Iris pigment epithelial cell (primary cell): ENCODE measurements around the gene OTULINL.
"Not testable (repeated sequence)": the region's sequence is repeated elsewhere in the genome, so short reads cannot be mapped to it uniquely, and the experiment has no call there.

ENCODE experiments used
- DNase-seq: peaks from one replicate; pipeline ENCODE4 v3.0.0-alpha.2; 2011; ENCODE audit warnings: low read depth

Gene OTULINL

GRCh38 chr5:14581106-14581890 lies at the start of gene OTULINL:
Gene OTULINL, plus strand, starts transcription at chr5:14581792. Its CDS starts 103 bp downstream, at chr5:14581895.
- peak; percentile 61 for DNase-seq

DNA sequence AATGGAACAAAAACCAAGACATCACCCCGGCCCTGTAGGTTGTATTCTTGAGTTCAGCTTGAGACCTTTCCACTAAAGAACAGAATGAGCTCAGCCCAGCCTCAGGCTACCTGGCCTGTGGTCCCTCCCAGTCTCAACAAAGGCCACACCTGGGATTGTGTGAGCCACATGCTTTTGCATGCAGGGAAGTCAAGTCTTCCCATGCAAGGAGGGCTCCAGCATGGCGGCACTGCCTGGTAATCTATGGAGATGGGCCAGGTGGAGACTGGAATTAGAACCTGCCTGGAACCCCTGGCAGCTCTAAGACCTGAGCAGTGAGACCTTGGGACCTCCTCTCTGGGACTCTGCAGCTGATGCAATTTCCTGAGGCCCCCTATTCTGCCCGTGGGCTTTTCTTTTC lies 49.4 kb upstream of the OTULINL start:
- no peak for DNase-seq

- peak; percentile 5 for DNase-seq
Observed at GRCh38 chr5:14534773-14535172, 46.8 kb upstream of the OTULINL start.

DNA sequence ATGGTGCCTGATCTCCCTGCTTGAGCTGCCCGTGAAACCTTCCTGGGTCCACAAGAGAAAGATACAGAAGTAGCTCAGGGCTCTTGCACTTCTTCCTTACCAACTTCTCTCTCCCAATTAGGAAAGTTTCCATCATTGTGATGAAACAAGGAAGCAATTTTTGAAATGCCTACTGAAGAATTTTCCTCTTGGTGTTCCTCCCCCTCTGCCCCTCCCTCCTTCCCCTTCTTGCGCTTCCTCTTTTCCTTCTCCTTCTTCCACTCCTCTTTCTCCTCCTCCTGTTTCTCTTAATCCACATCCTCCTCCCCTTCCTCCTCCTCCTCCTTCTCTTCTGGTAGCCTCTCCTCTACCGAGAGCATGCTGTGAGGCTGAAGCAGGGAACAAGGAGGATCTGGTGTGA lies 36.3 kb upstream of the OTULINL start:
- no peak for DNase-seq

DNA sequence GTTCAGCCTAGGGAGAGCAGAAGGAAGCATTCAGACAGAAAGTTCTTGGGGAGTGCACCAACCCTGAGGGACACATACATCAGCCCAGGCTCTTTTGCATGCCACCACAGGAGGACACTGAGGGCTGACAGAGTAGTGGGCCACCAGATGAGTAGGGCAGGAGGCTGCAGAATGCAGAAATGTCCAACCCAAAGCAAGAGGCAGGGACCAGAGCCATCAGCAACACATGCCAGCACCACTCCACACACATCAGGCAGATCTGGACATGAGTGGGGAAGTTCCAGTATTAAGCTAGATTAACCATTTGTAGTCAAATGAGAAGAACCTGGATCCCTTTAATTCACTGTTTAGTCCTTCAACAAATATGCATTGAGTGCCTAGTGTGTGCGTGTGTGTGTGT lies 35.7 kb upstream of the OTULINL start:
- no peak for DNase-seq

DNA sequence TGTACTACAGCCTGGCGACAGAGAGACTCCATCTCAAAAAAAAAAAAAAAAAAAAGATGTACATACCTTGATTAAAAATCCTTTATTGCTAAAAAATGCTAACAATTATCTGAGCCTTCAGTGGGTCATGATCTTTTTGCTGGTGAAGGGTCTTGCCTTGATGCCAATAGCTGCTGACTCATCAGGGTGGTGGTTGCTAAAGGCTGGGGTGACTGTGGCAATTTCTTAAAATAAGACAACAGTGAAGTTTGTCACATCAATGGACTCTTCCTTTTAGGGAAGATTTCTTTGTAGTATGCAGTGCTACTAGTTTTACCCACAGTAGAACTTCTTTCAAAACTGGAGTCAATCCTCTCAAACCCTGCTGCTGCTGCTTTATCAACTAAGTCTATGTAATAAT lies 33.9 kb upstream of the OTULINL start:
- no peak for DNase-seq

DNA sequence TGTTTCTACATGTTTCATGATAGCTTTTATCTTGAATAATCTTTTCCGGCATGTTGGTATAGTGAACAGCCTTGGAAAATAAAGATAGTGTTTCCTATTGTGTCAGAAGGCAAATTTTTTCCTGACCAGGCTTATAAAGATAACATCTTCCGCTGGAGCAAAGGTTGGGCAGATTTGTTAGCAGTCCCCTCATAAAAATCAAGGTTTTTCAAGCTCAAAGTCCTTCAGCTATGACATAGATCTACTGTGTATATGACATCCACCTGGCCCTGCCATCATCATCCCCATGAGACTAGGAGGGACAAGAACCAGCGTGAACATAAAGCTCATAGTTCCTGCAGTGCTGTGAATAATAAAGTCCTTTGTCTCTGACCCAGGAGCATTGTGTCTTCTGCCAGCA lies 30.4 kb upstream of the OTULINL start:
- no peak for DNase-seq

DNA sequence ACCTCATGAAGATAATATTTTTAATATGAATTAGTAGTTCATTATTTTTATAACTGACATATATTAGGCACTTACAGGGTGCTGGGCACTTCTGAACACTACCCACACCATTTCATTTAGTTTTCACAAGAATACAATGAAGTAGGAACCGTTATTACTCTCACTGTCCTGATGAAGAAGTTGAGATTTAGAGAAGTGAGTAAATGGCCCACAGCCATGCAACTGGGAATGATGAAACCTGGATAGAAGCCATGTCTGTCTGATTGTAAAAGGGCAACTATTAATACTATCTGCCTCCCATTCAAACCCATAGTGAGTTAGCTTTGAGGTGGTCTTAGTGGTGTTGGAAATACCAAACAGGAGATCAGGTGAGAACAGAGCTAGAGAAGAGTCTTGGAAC lies 29.6 kb upstream of the OTULINL start:
- peak; percentile 23 for DNase-seq

GRCh38 chr5:14554288-14554687 lies 27.3 kb upstream of the OTULINL start:
- DNase-seq, result not testable (repeated sequence)

DNA sequence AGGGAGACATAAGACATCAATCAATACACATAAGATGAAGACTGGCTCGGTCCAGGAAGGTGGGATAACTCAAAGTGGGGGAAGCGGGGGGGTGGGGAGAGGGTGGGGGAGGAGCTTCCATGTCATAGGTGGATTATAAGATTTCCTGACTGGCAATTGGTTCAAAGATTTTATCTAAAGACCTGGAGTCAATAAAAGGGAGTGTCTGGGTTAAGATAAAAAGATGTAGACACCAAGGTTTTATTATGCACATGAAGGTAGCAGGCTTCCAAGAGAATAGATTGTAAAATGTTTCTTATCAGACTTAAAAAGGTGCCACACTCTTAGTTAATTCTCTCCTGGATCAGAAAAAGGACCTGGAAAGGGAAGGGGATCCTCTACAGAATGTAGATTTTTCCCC lies 25.6 kb upstream of the OTULINL start:
- DNase-seq, result no peak

- no peak for DNase-seq
Observed at GRCh38 chr5:14557203-14557770, 24.3 kb upstream of the OTULINL start.

- peak; percentile 42 for DNase-seq
Observed at GRCh38 chr5:14557791-14558415, 23.7 kb upstream of the OTULINL start.

- no peak for DNase-seq
Observed at GRCh38 chr5:14560091-14560595, 21.4 kb upstream of the OTULINL start.

- no peak for DNase-seq
Observed at GRCh38 chr5:14561741-14562140, 19.9 kb upstream of the OTULINL start.

GRCh38 chr5:14568333-14568732 lies 13.3 kb upstream of the OTULINL start:
- DNase-seq, result no peak

DNA sequence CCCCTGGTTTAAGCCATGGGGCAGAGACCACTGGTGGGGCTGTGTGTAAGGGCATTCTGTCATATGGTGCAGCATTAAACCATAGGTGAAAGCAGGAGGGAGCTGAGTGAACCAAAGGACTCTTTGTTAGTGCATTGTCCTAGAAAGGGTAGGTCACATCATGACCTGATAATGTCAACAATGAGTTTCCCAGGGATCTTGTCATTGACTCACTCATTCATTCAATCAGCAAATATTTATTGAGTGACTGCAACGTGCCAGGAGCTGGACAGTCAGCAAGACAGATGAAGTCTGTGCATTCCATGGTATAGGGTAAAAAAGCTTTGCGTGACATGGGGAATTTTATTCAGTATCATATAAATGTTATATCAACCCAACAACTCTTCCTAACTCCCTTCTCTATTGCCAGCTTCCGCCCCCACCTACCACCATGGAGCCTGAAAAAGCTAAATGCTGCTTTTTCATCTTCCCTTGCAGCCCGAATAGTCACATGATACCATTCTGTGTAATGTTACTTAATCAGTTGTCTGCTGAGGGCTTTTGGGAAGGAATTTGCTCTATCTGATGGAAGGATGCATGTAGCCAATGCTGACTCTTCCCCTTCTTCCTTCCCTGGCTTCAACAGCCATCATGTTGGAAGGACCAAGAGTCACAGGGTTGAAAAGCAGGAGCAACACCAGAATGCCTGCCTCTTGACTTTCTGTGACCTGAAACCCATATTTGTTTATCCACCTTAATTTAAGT lies 11.5 kb upstream of the OTULINL start:
- DNase-seq, result no peak

- DNase-seq, result no peak
Observed at GRCh38 chr5:14571901-14572300, 9.7 kb upstream of the OTULINL start.

DNA sequence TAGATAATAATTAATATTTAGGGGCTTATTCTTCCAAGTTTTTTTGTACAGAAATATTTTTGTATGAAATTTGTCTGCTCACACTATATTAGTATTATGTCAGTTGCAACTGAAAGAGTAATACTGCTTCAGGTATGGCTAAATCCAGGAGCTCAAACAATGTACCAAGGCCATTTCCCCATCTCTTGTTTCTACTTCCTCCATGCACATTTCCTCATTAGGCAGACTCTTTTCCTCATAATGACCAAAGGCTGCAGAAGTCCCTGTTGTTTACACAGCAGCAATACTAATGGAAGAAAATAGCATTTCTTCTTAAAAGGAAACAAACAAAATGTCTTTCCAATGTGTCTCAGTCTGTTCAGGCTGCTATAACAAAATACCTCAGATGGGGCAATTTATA lies 9.2 kb upstream of the OTULINL start:
- DNase-seq, result no peak

GRCh38 chr5:14572836-14573235 lies 8.8 kb upstream of the OTULINL start:
- DNase-seq, result no peak

GRCh38 chr5:14574096-14574495 lies 7.5 kb upstream of the OTULINL start:
- DNase-seq, result no peak

- no peak for DNase-seq
Observed at GRCh38 chr5:14574891-14575508, 6.6 kb upstream of the OTULINL start.

DNA sequence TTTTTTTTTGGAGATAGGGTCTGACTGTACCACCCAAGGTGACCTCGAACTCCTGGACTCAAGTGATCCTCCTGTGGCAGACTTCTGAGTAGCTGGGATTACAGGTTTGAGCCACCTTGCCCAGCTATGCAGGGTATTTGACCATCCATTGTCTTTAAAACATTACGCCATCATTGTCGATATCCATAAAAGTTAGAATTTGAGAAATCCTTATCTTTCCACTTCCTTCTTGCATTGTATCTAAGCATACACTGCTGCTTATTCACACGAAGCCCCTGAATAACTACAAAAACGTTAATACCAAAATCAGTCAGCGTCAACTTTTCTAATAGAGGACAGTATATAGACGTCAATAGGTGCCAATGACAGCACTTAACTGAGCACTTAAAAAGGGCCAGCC lies 5.4 kb upstream of the OTULINL start:
- DNase-seq, result no peak
